H1 (cell line): Measurements from ENCODE around the gene PTPRC. TPM values are rescaled to one million over a fixed set of nuclear protein-coding genes. Genes with fewer than 3 reads are reported as not detected.

ENCODE experiments used
- CTCF ChIA-PET: fragments of 300-600 bp; sonication (Branson Sonifier 250); formaldehyde crosslinking; loops from one replicate; lab custom pipeline; 2021; ENCODE audit not compliant: partially characterized antibody; lab: Charles Lee
- POLR2A ChIA-PET: fragments of 300-600 bp; sonication (Branson Sonifier 250); formaldehyde crosslinking; loops from one replicate; lab custom pipeline; 2021; ENCODE audit warnings: inconsistent platforms; ENCODE audit not compliant: partially characterized antibody; lab: Charles Lee
- DNase-seq, 2 experiments: peaks; one replicate each; pipeline versions ENCODE4 v3.0.0 to v3.0.0-alpha.2; 2010 to 2022; ENCODE audit warnings: low spot score in 2 of 2, low read depth in 1 of 2, mixed read lengths in 1 of 2
- FAIRE-seq: peaks from 2 replicates; lab custom pipeline; 2011; peaks lifted over from hg19 to GRCh38; lab: Jason Lieb, UNC
- H2AFZ ChIP-seq: 2 replicates; pipeline ENCODE4 v1.8.1; 2012; ENCODE audit warnings: low read length, inconsistent platforms
- H2AK5ac ChIP-seq: 2 replicates; pipeline ENCODE4 v1.6.1; 2013; ENCODE audit warnings: low read depth, low read length
- H2BK120ac ChIP-seq: replicated peaks from 2 replicates; pipeline ENCODE3; 2013; ENCODE audit warnings: low read depth, low read length, inconsistent platforms
- H2BK12ac ChIP-seq: 2 replicates; pipeline ENCODE4 v1.6.1; 2013; ENCODE audit warnings: low read depth, low read length
- H2BK15ac ChIP-seq: 2 replicates; pipeline ENCODE4 v1.6.1; 2013; ENCODE audit warnings: low read length
- H2BK20ac ChIP-seq: 2 replicates; pipeline ENCODE4 v1.6.1; 2013; ENCODE audit warnings: low read length
- H2BK5ac ChIP-seq: 2 replicates; pipeline ENCODE4 v1.6.1; 2013; ENCODE audit warnings: low read depth, low read length
- H3K14ac ChIP-seq: 2 replicates; pipeline ENCODE4 v1.6.1; 2013; ENCODE audit warnings: inconsistent platforms; ENCODE audit not compliant: insufficient read length
- H3K18ac ChIP-seq: 2 replicates; pipeline ENCODE4 v1.6.1; 2013; ENCODE audit warnings: low read length; ENCODE audit errors: extremely low read depth
- H3K23ac ChIP-seq: 2 replicates; pipeline ENCODE4 v1.6.1; 2013; ENCODE audit warnings: inconsistent platforms; ENCODE audit not compliant: insufficient read length
- H3K23me2 ChIP-seq: 2 replicates; pipeline ENCODE4 v1.6.1; 2013; ENCODE audit warnings: low read depth, low read length
- H3K27ac ChIP-seq: 2 replicates; pipeline ENCODE4 v1.6.1; 2011; ENCODE audit warnings: low read depth, low read length, inconsistent platforms
- H3K27me3 ChIP-seq, 4 experiments: replicated peaks in 1 of 4; 1 replicate in 1 of 4; 2 replicates in 3 of 4; pipeline versions ENCODE4 v1.6.1 to v1.8.1; 2011 to 2013; ENCODE audit warnings: low read length in 3 of 4, mild to moderate bottlenecking in 3 of 4, inconsistent platforms in 2 of 4, mixed read lengths in 2 of 4, moderate library complexity in 1 of 4; ENCODE audit not compliant: control insufficient read depth in 3 of 4, insufficient read depth in 3 of 4; ENCODE audit errors: extremely low read depth in 1 of 4
- H3K36me3 ChIP-seq, 4 experiments: 2 replicates each; pipeline versions ENCODE4 v1.6.1 to v1.8.1; 2011 to 2013; ENCODE audit warnings: mild to moderate bottlenecking in 4 of 4, low read length in 3 of 4, moderate library complexity in 2 of 4, control low read depth in 1 of 4, inconsistent platforms in 1 of 4; ENCODE audit not compliant: insufficient read depth in 4 of 4, control insufficient read depth in 2 of 4
- H3K4ac ChIP-seq: replicated peaks from 2 replicates; pipeline ENCODE3; 2013; ENCODE audit warnings: low read length, low read depth, mixed read lengths, inconsistent platforms; ENCODE audit not compliant: insufficient read length
- H3K4me1 ChIP-seq, 4 experiments: replicated peaks in 1 of 4; 1 replicate in 1 of 4; 2 replicates in 3 of 4; pipeline versions ENCODE4 v1.6.1 to v1.8.1; 2011 to 2013; ENCODE audit warnings: low read length in 3 of 4, inconsistent platforms in 2 of 4, mixed read lengths in 1 of 4; ENCODE audit not compliant: insufficient read depth in 4 of 4, control insufficient read depth in 3 of 4
- H3K4me2 ChIP-seq, 2 experiments: 2 replicates each; pipeline versions ENCODE4 v1.6.1 to v1.8.1; 2011 to 2013; ENCODE audit warnings: low read depth in 2 of 2, low read length in 2 of 2, control low read depth in 1 of 2, inconsistent platforms in 1 of 2, mild to moderate bottlenecking in 1 of 2; ENCODE audit not compliant: insufficient read depth in 1 of 2
- H3K4me3 ChIP-seq, 4 experiments: fragments of 200-600, 300-600 bp in 1 of 4; sonication (generic), shearing (Covaris generic), sonication (Bioruptor Twin) in 1 of 4; 2 replicates each; pipeline versions ENCODE4 v1.5.1 to v1.8.1; 2011 to 2016; ENCODE audit warnings: low read length in 4 of 4, low read depth in 3 of 4, control low read depth in 2 of 4, inconsistent platforms in 2 of 4, mild to moderate bottlenecking in 2 of 4, mixed read lengths in 1 of 4, moderate library complexity in 1 of 4; ENCODE audit not compliant: insufficient read depth in 2 of 4; ENCODE audit errors: extremely low read depth in 1 of 4
- H3K56ac ChIP-seq: replicated peaks from 2 replicates; pipeline ENCODE3; 2013; ENCODE audit warnings: low read depth, mild to moderate bottlenecking, mixed read lengths, low read length, inconsistent platforms; ENCODE audit not compliant: insufficient read length
- H3K79me1 ChIP-seq: 2 replicates; pipeline ENCODE4 v1.6.1; 2013; ENCODE audit warnings: low read depth, low read length, control low read depth
- H3K79me2 ChIP-seq, 2 experiments: 2 replicates each; pipeline versions ENCODE4 v1.6.1 to v1.8.1; 2012 to 2013; ENCODE audit warnings: low read length in 2 of 2, mild to moderate bottlenecking in 2 of 2, inconsistent platforms in 1 of 2; ENCODE audit not compliant: insufficient read depth in 2 of 2, control insufficient read depth in 1 of 2
- H3K9ac ChIP-seq, 4 experiments: replicated peaks in 1 of 4; 1 replicate in 1 of 4; 2 replicates in 3 of 4; pipeline versions ENCODE4 v1.6.1 to v1.8.1; 2011 to 2013; ENCODE audit warnings: low read depth in 3 of 4, low read length in 3 of 4, control low read depth in 2 of 4, mild to moderate bottlenecking in 2 of 4, moderate library complexity in 2 of 4, inconsistent platforms in 1 of 4; ENCODE audit errors: extremely low read depth in 1 of 4
- H3K9me3 ChIP-seq, 2 experiments: 2 replicates each; pipeline versions ENCODE4 v1.6.1 to v1.8.1; 2012 to 2013; ENCODE audit warnings: mild to moderate bottlenecking in 2 of 2, moderate library complexity in 2 of 2, control low read depth in 1 of 2, inconsistent platforms in 1 of 2, low read depth in 1 of 2, low read length in 1 of 2, mixed read lengths in 1 of 2; ENCODE audit not compliant: insufficient read depth in 2 of 2
- H4K20me1 ChIP-seq, 2 experiments: replicated peaks in 1 of 2; 2 replicates each; pipeline versions ENCODE3 to v1.8.1; 2011 to 2013; ENCODE audit warnings: inconsistent platforms in 2 of 2, low read length in 2 of 2, mild to moderate bottlenecking in 1 of 2; ENCODE audit not compliant: insufficient read depth in 2 of 2, control insufficient read depth in 1 of 2
- H4K5ac ChIP-seq: 2 replicates; pipeline ENCODE4 v1.6.1; 2013; ENCODE audit warnings: low read length, low read depth, mixed read lengths, inconsistent platforms; ENCODE audit not compliant: insufficient read length
- H4K8ac ChIP-seq: 2 replicates; pipeline ENCODE4 v1.8.0; 2013; ENCODE audit warnings: mild to moderate bottlenecking, moderate library complexity, low read length, inconsistent platforms; ENCODE audit not compliant: insufficient read depth; ENCODE audit errors: extremely low read depth
- H4K91ac ChIP-seq: replicated peaks from 2 replicates; pipeline ENCODE3; 2013; ENCODE audit warnings: low read length, mixed read lengths, inconsistent platforms; ENCODE audit not compliant: insufficient read length
- EP300 ChIP-seq, 2 experiments: IDR thresholded peaks; 1 replicate in 1 of 2; 2 replicates in 1 of 2; pipeline ENCODE4 v1.6.1; 2011 to 2012; ENCODE audit warnings: low read depth in 2 of 2, low read length in 2 of 2, mild to moderate bottlenecking in 2 of 2, borderline replicate concordance in 1 of 2, inconsistent platforms in 1 of 2, moderate library complexity in 1 of 2
- MAFK ChIP-seq: IDR thresholded peaks from 2 replicates; pipeline ENCODE4 v1.6.1; 2012; ENCODE audit warnings: low read depth, mild to moderate bottlenecking, improper control_type of control experiment, low read length
- POU5F1 ChIP-seq: IDR thresholded peaks from 2 replicates; pipeline ENCODE4 v1.6.1; 2011; ENCODE audit warnings: low read depth, mild to moderate bottlenecking, low read length, moderate library complexity
- SRF ChIP-seq: IDR thresholded peaks from 2 replicates; pipeline ENCODE4 v1.6.1; 2011; ENCODE audit warnings: mild to moderate bottlenecking, low read depth, low read length, moderate library complexity
- TAF7 ChIP-seq: optimal IDR thresholded peaks from 2 replicates; pipeline ENCODE3; 2011; ENCODE audit warnings: low read depth, mild to moderate bottlenecking, inconsistent platforms, low read length, moderate library complexity, borderline replicate concordance
- WGBS, 2 experiments: shearing (Covaris generic) in 1 of 2; methylation state at CpG; one replicate each; pipeline versions ENCODE4 v1.1.6 to v1.1.7; 2013 to 2015; ENCODE audit warnings: low lambda C conversion rate in 2 of 2, mixed read lengths in 2 of 2, inconsistent platforms in 1 of 2, low coverage in 1 of 2, missing lambda C conversion rate in 1 of 2; ENCODE audit not compliant: insufficient replicate concordance in 2 of 2, insufficient coverage in 1 of 2, insufficient read length in 1 of 2; ENCODE audit errors: extremely low coverage in 1 of 2, missing lambda C conversion rate in 1 of 2; 5-methylcytosine and 5-hydroxymethylcytosine counted together
- polyA plus RNA-seq, 7 experiments: library from polyadenylated mRNA; depleted of rRNA in 3 of 7; stranded (reverse) in 5 of 7; unstranded in 2 of 7; fragments of >200 nt in 5 of 7; fragments of 200-250 nt in 2 of 7; gene quantifications; 1 replicate in 5 of 7; 2 replicates in 1 of 7; 4 replicates in 1 of 7; pipeline versions ENCODE4 v1.2.1 to v1.2.3, GENCODE V29; 2011 to 2013; ENCODE audit warnings: missing spikeins in 2 of 7, mixed read lengths in 2 of 7
- total RNA-seq: library from RNA; stranded (reverse); fragmentation: NEBNext Ultra II Directional; extraction: Animal tissue kit (Norgen Biotek cat#: 25700); gene quantifications from 2 replicates; pipeline ENCODE4 v1.2.1, GENCODE V29; 2021

The PTPRC gene
- total and polyA plus RNA-seq, 2 of the 8 experiments (the other 6 are each of a cell fraction or from before 2014, with no cell fraction given), result 0.05 TPM; not detected in 1

DNA sequence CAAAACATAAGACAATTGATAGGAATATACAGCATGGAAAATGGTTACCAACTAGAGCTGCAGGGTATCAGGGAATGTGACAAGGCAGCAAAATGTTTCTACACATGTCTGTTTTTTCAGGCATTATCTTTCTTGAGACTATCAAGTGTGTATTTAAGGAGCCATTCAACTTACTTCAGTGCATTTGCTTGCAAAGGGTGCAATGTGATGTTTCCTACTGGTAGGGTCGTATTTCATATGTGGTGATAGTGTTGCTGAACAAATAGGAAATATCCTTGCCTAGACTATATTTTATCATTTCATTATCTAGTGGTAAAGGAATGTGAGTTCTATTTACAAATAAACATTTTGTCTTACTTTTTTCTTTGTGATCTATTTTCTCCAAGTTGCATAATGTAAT is 42.4 kb downstream of the PTPRC start:
- CTCF ChIA-PET, result interaction anchor here (1.1 to 2.4 kb wide), 5 partner anchors 8 to 782 kb away, joined by 3 to 6 read pairs (median 4); no protein-coding TSS in a partner anchor
- TF ChIP-seq EP300 (IDR thresholded peaks at IDR 0.05; ENCODE audit: borderline replicate concordance in 1 of 2, low read depth in 2 of 2, low read length in 2 of 2) (no peak), TAF7 (no peak), SRF (no peak), POU5F1 (no peak), MAFK (no peak)

More for the DNA sequence above, 42.4 kb downstream of the PTPRC start:
- H3K14ac ChIP-seq, result no peak overlapping the region
- H3K9ac ChIP-seq, result no peak overlapping the region
- no peak overlapping the region for H2AK5ac ChIP-seq
- H2AFZ ChIP-seq, result no peak overlapping the region
- H4K20me1 ChIP-seq, result no peaks in the 10 kb centered on the region
- no peak overlapping the region for H3K23ac ChIP-seq
- H3K4me2 ChIP-seq, result no peak overlapping the region
- no peaks in the 10 kb centered on the region for H3K23me2 ChIP-seq
- H2BK15ac ChIP-seq, result no peak overlapping the region
- H3K36me3 ChIP-seq, result no peaks in the 10 kb centered on the region
- no peaks in the 10 kb centered on the region for H3K27me3 ChIP-seq
- H3K18ac ChIP-seq, result no peak overlapping the region
- no peak overlapping the region for H2BK5ac ChIP-seq
- H3K79me2 ChIP-seq, result no peaks in the 10 kb centered on the region
- POLR2A ChIA-PET, result no interaction called here
- H3K56ac ChIP-seq, result no peak overlapping the region
- no peak overlapping the region for H3K4ac ChIP-seq
- no peaks in the 10 kb centered on the region for H3K9me3 ChIP-seq
- H2BK120ac ChIP-seq, result no peak overlapping the region
- no peak overlapping the region for H2BK12ac ChIP-seq
- 89% methylated on average over 1 of the region's 1 CpG; no CpG with 5 or more reads in 1 of the 2 experiments for WGBS, 2 experiments
- no peak overlapping the region for H2BK20ac ChIP-seq
- FAIRE-seq, result no peak
- H4K8ac ChIP-seq, result no peak overlapping the region
- no peaks in the 10 kb centered on the region for H3K79me1 ChIP-seq
- no peak overlapping the region for H3K27ac ChIP-seq
- H3K4me1 ChIP-seq, result no peaks in the 10 kb centered on the region
- H3K4me3 ChIP-seq, result no peak overlapping the region
- no peak for DNase-seq
- H4K91ac ChIP-seq, result no peak overlapping the region
- no peak overlapping the region for H4K5ac ChIP-seq
